BE2C (cell line): ENCODE measurements around the gene ADPRHL1.

Experiments used
- DNase-seq: peaks from one replicate; pipeline ENCODE4 v3.0.0-alpha.2; 2020
- H3K27me3 ChIP-seq: fragments of 250-450 bp; sonication (Bioruptor Pico); 2 replicates; pipeline ENCODE4 v1.5.1; 2020; ENCODE audit warnings: mild to moderate bottlenecking
- H3K36me3 ChIP-seq: fragments of 250-450 bp; sonication (Bioruptor Pico); 2 replicates; pipeline ENCODE4 v1.5.1; 2020; ENCODE audit warnings: mild to moderate bottlenecking
- H3K4me1 ChIP-seq: fragments of 250-450 bp; sonication (Bioruptor Pico); 2 replicates; pipeline ENCODE4 v1.5.1; 2020
- H3K4me3 ChIP-seq: 2 replicates; pipeline ENCODE4 v1.5.1; 2011; ENCODE audit warnings: low read depth, low read length
- H3K9me3 ChIP-seq: fragments of 250-450 bp; sonication (Bioruptor Pico); 2 replicates; pipeline ENCODE4 v1.5.1; 2020
- TF ChIP-seq, protein P1 (sequence below): IDR thresholded peaks from 2 replicates; pipeline ENCODE4 v1.5.1; 2012; ENCODE audit warnings: mild to moderate bottlenecking, low read depth, low read length

The ADPRHL1 gene

DNA sequence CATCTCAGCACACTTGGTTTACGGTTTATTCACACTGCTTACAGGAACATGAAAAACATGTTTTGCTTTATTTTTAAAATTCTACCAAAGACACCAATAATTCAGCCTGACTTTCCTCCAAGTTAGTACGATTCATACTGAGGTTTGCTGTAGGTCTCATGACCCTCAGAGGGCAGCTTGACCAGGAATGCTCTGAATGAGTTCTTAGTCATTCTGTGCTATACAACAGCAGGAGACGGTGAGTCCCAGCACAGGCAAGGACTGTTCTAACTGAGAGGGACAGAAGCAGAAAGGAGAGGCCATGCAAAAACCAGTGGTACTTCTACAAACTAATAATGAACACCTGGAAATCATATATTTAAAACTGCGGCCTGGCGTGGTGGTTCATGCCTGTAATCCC, 95.8 kb downstream of the ADPRHL1 start:
- TF ChIP-seq, protein P1, sequence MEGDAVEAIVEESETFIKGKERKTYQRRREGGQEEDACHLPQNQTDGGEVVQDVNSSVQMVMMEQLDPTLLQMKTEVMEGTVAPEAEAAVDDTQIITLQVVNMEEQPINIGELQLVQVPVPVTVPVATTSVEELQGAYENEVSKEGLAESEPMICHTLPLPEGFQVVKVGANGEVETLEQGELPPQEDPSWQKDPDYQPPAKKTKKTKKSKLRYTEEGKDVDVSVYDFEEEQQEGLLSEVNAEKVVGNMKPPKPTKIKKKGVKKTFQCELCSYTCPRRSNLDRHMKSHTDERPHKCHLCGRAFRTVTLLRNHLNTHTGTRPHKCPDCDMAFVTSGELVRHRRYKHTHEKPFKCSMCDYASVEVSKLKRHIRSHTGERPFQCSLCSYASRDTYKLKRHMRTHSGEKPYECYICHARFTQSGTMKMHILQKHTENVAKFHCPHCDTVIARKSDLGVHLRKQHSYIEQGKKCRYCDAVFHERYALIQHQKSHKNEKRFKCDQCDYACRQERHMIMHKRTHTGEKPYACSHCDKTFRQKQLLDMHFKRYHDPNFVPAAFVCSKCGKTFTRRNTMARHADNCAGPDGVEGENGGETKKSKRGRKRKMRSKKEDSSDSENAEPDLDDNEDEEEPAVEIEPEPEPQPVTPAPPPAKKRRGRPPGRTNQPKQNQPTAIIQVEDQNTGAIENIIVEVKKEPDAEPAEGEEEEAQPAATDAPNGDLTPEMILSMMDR = no peak
- DNase-seq = no peak
- H3K4me3 ChIP-seq = no peak overlapping the region
- H3K9me3 ChIP-seq = no peaks in the 10 kb centered on the region
- no peaks in the 10 kb centered on the region for H3K36me3 ChIP-seq
- H3K27me3 ChIP-seq = peaks cover 51% of the 10 kb centered on the region
- no peaks in the 10 kb centered on the region for H3K4me1 ChIP-seq

DNA sequence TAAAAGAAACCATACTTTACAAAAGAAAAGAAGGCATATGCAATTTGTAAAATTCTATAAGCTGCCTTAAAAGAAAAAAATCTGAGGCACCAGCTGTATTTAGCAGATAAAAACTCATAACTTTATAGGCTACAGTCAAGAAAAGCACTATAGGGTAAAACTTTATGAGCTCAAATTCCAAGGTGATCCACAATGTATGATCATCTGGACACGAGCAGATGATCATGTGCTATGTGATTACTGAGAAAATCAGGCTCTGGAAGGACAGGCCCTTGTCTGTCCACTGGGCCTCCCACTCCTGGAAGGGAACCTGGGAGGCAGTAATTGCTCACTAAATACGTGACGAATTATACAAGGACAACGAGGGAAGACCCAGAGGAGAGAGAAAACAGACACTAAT, 96.7 kb downstream of the ADPRHL1 start:
- TF ChIP-seq, protein P1 = no peak
- H3K9me3 ChIP-seq = no peaks in the 10 kb centered on the region
- DNase-seq = no peak
- H3K36me3 ChIP-seq = no peaks in the 10 kb centered on the region
- peaks cover 43% of the 10 kb centered on the region for H3K27me3 ChIP-seq
- H3K4me3 ChIP-seq = no peak overlapping the region
- no peaks in the 10 kb centered on the region for H3K4me1 ChIP-seq

DNA sequence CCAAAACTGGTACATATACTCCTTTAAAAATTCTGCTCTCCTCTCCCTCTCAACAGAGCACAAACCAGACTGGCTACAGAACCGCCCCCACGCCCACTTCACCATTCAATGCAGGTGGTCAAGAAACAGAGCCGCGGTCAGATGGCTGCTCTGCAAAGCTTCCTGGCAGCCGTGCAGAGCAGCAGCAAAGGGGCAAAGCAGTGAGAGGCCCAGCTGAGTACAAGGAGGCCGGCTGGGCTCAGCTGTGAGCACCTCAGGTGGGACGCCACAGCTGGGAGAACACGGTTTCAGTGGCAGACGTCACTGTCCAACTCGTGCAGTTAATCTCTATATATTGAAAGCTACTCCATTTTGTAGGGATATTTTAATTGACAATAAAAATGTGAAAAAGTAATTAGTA, 97.7 kb downstream of the ADPRHL1 start:
- DNase-seq = no peak
- Histone ChIP-seq H3K4me3 (no peak overlapping the region), H3K36me3 (no peaks in the 10 kb centered on the region), H3K9me3 (no peaks in the 10 kb centered on the region), H3K27me3 (peaks cover 45% of the 10 kb centered on the region), H3K4me1 (no peaks in the 10 kb centered on the region)
- TF ChIP-seq, protein P1 = no peak

DNA sequence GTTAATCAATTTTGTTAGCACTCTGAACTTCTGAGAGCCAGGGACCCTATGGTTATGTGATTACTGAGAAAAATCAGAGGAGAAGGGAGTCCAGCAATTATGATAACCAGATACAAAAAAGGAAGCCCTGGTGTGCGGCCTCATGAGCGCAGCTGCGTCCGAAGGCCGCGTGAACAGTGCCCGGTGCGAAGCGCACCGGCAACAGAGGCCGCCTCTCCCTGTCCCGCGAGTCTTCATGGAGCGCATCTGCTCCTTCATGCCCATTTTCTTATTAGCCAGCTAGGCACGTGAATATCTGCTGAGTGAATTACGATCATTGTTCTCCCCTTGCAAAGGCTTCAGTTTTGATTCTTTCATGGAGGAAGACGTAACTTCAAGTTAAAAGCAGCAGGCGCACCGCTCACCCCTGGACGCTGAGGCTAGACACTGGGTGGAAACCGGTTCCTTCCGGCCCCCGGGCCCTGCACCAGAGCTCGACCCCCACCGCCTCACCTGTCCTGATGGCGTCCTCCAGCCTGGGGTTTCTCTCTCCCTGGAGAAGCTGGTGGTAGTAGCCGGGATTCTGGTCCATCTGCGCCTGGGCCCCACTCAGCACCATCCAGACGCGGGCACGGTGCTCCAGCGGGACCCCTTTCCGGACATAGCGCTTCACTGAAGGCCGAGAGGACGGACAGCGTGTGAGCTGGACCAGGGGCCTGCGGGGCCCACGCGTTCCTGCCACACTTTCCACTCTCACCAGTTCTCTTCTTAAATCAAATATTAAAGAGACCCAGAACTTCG, 98.3 kb downstream of the ADPRHL1 start:
- Histone ChIP-seq H3K4me1 (no peaks in the 10 kb centered on the region), H3K27me3 (peaks cover 41% of the 10 kb centered on the region), H3K9me3 (no peaks in the 10 kb centered on the region), H3K36me3 (no peaks in the 10 kb centered on the region), H3K4me3 (no peak overlapping the region)
- no peak for DNase-seq
- TF ChIP-seq, protein P1 = no peak

DNA sequence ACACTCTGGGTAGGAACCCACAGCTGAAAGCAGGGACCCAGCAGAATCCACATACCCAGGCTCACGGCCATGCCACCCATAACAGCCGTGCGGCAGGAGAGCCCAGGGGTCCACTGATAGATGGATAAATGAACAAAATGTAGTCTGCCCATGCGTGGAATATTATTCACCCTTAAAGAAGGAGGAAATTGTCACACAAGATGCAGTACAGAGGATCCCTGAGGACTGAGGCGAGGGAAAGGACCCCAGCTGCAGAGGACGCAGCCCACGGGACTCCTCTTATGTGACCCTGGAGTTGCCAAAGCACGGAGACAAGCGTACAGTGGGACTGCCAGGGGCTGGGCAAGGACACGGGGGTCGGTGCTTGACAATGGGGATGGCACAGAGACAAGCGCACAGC, 100.0 kb downstream of the ADPRHL1 start:
- TF ChIP-seq, protein P1 = no peak
- no peaks in the 10 kb centered on the region for H3K4me1 ChIP-seq
- no peak for DNase-seq
- no peak overlapping the region for H3K4me3 ChIP-seq
- H3K27me3 ChIP-seq = peaks cover 30% of the 10 kb centered on the region
- no peaks in the 10 kb centered on the region for H3K36me3 ChIP-seq
- H3K9me3 ChIP-seq = no peaks in the 10 kb centered on the region

DNA sequence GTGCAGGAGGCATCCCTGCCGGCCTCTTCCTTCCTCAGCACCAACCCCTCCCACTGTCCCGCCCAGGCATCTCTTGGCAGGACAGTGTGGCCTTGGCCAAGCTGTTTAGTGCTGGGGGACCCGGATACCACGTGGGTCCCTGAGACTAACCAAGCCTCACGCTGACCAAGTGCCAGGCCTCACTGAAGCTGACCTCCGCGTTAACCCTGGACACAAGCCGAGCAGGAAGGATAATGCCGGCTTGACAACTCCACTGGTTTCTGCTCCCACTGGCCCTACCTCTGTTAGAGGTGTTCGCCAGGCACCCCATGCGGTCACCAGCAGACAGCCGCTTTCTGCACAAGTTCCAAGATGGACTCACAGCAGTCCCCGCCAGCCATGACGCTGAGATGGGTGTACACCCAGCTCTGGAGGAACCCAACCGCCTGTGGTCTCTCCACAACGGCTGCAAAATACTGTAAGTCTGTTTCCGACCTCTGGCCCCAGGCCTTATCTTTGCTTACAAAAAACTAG, 101.7 kb downstream of the ADPRHL1 start:
- TF ChIP-seq, protein P1 = no peak
- no peak overlapping the region for H3K4me3 ChIP-seq
- no peaks in the 10 kb centered on the region for H3K36me3 ChIP-seq
- H3K4me1 ChIP-seq = no peaks in the 10 kb centered on the region
- H3K9me3 ChIP-seq = no peaks in the 10 kb centered on the region
- no peak for DNase-seq
- H3K27me3 ChIP-seq = peaks cover 22% of the 10 kb centered on the region
